Muscle of leg (tissue), 11 donors: ENCODE data around the gene DCAF8. TPM values are rescaled to one million over a fixed set of nuclear protein-coding genes. Genes with fewer than 3 reads are reported as not detected.

Experiments
- DNase-seq: peaks from one replicate; pipeline ENCODE4 v3.0.0; 2013
- H3K27ac ChIP-seq: one replicate; pipeline ENCODE4 v1.5.1; 2013; ENCODE audit warnings: mild to moderate bottlenecking, low read length, control low read depth
- H3K27me3 ChIP-seq: one replicate; pipeline ENCODE4 v1.6.1; 2013; ENCODE audit warnings: low read length; ENCODE audit not compliant: control insufficient read depth, insufficient read depth
- H3K36me3 ChIP-seq: one replicate; pipeline ENCODE4 v1.6.1; 2013; ENCODE audit warnings: low read length; ENCODE audit not compliant: control insufficient read depth, insufficient read depth
- H3K4me1 ChIP-seq: one replicate; pipeline ENCODE4 v1.6.1; 2013; ENCODE audit warnings: low read length; ENCODE audit not compliant: control insufficient read depth, insufficient read depth
- H3K4me3 ChIP-seq: one replicate; pipeline ENCODE4 v1.5.1; 2013; ENCODE audit warnings: low read length, control low read depth
- H3K9me3 ChIP-seq: replicated peaks from 2 replicates; pipeline ENCODE4 v1.6.1; 2013; ENCODE audit warnings: low read depth, low read length; ENCODE audit not compliant: control insufficient read depth
- WGBS: methylation state at CpG from one replicate; pipeline ENCODE4 v1.1.5; 2013; ENCODE audit warnings: missing lambda C conversion rate; ENCODE audit not compliant: insufficient coverage; 5-methylcytosine and 5-hydroxymethylcytosine counted together
- polyA plus RNA-seq, 8 donors: library from polyadenylated mRNA; unstranded; fragments of 120-200 nt; gene quantifications; one replicate each; pipeline versions ENCODE4 v1.2.1 to v1.2.3, GENCODE V29; 2013; ENCODE audit warnings: inconsistent platforms in 1 of 8, low replicate concordance in 1 of 8; ENCODE audit not compliant: insufficient read length in 8 of 8, insufficient read depth in 1 of 8
- total RNA-seq: library from RNA; stranded (reverse); fragments of 120-200 nt; gene quantifications from one replicate; pipeline ENCODE4 v1.2.4, GENCODE V29; 2013

Gene DCAF8
- total and polyA plus RNA-seq, 9 donors: 70.5 to 130 (median 97.0) TPM

DNA sequence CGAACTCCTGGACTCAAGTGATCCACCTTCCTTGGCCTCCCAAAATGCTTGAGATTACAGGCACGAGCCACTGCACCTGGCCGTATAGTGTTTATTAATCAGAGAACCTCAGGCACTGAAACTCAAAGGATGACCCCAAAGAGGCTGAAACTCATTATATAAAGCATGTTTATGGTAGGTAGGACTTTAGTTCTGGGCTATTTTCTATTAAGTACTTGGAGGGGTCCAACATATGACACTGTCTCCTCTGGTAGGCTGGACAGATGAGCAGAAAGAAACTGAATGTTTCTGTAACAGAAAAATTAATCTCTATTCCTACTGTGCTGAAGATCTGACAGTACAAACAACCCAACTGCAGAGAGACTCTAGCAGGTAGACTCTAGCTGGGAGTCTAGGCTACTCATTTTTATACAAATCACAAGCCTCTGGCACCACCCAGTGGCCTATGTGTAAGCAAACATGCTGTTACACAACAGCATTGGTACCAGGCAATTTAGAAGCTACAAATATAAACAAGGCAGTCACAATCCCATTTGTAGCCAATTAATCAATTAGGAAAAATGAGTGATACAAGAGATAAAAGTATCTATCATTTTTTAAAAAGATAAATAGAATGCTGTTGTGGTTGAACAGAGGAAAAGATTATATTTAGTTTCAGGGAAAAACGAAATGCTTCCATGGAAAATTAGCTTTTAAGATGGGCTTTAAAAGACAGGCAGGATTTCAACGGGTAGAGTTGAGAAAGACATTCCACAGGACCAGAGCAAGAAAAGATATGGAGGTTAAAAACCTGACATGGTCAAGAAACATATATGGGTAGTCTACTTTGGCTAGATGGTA is 10.4 kb downstream of the DCAF8 start:
- DNase-seq: peak; percentile 92
- H3K27me3 ChIP-seq: no peaks in the 10 kb centered on the region
- H3K4me3 ChIP-seq: no peak overlapping the region
- H3K9me3 ChIP-seq: no peaks in the 10 kb centered on the region
- 60% methylated on average over 5 of the region's 5 CpGs for WGBS
- H3K4me1 ChIP-seq: peaks cover 10% of the 10 kb centered on the region
- H3K36me3 ChIP-seq: peaks cover 2% of the 10 kb centered on the region
- peak overlapping the region; percentile 77 for H3K27ac ChIP-seq

DNA sequence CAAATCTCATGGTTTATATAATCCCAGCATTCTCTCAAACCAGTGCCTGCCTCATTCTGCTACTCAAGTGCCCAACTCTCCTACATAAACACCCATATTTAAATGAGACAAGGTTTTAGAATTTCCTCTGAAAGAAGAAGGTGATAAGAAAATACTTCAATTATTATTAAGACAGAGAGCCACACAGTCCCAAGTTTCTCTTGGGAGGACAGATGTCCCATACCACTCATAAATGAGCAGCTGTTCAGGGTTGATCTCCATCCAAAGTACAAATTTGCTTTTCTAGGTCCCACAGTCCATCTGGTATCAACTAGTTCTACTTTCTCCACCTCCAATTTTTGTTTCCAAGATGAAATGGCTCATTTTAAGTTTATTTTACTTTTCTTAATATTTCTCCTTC is 11.3 kb downstream of the DCAF8 start:
- Histone ChIP-seq H3K27ac (peak overlapping the region; percentile 77), H3K27me3 (no peaks in the 10 kb centered on the region), H3K36me3 (peaks cover 2% of the 10 kb centered on the region), H3K9me3 (no peaks in the 10 kb centered on the region), H3K4me3 (no peak overlapping the region), H3K4me1 (peaks cover 10% of the 10 kb centered on the region)
- peak; percentile 86 for DNase-seq

DNA sequence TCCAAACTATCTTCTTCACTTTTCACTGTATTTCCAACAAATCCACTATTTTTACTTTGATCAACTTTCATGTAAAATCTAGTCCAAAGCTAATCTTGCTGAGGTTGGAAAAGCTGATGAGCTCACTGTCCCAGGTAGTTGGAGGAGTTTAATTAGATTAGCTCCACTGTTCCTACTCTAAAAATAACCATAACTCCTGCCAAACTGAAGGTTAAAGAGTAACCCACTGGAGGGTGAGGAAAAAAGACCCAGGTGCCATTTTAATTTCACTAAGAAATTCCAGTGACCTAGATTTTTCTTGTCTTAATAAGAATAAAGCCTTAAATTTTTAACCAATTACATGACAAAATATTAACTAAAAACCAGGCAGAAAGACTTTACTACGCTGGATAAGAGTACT is 15.3 kb downstream of the DCAF8 start:
- DNase-seq: no peak
- Histone ChIP-seq H3K4me3 (no peak overlapping the region), H3K27me3 (no peaks in the 10 kb centered on the region), H3K4me1 (peaks cover 10% of the 10 kb centered on the region), H3K27ac (no peak overlapping the region), H3K9me3 (no peaks in the 10 kb centered on the region), H3K36me3 (peaks cover 7% of the 10 kb centered on the region)
- WGBS: no CpG with 5 or more reads among the region's 1 CpG

- H3K27me3 ChIP-seq: no peaks in the 10 kb centered on the region
- no peaks in the 10 kb centered on the region for H3K4me1 ChIP-seq
- H3K27ac ChIP-seq: no peak overlapping the region
- no peak for DNase-seq
- H3K9me3 ChIP-seq: no peaks in the 10 kb centered on the region
- H3K36me3 ChIP-seq: peaks cover 10% of the 10 kb centered on the region
- no CpG with 5 or more reads among the region's 1 CpG for WGBS
- no peak overlapping the region for H3K4me3 ChIP-seq
These were observed 16.9 kb downstream of the DCAF8 start for GRCh38 chr1:160245434-160245833.

- Histone ChIP-seq H3K9me3 (no peaks in the 10 kb centered on the region), H3K4me1 (no peaks in the 10 kb centered on the region), H3K4me3 (no peak overlapping the region), H3K27me3 (no peaks in the 10 kb centered on the region), H3K36me3 (peaks cover 20% of the 10 kb centered on the region), H3K27ac (no peak overlapping the region)
- DNase-seq: no peak
- no CpG with 5 or more reads among the region's 1 CpG for WGBS
These were observed 18.1 kb downstream of the DCAF8 start for GRCh38 chr1:160244209-160244608.

DNA sequence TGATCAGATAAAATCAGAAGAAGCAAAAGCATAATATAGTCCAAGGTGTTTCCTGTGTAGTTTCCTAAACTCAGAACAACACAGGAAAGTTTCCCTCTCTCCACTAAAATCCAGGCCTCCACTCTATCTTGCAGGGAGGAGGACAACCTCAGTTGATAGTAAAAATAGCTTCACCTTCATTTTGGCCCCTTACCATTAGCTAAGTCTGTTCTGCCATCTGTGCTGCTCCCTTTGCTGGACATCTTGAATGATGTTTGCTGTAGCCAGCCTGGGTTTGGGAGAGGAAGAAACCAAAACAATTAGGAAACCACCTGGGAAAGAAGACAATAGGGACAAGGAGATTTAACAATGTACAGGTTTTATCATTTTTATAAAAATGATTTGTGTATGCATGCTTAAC is 18.6 kb downstream of the DCAF8 start:
- H3K4me3 ChIP-seq: no peak overlapping the region
- H3K9me3 ChIP-seq: no peaks in the 10 kb centered on the region
- no peaks in the 10 kb centered on the region for H3K27me3 ChIP-seq
- H3K4me1 ChIP-seq: no peaks in the 10 kb centered on the region
- H3K27ac ChIP-seq: no peak overlapping the region
- H3K36me3 ChIP-seq: peaks cover 24% of the 10 kb centered on the region
- DNase-seq: no peak

- no peaks in the 10 kb centered on the region for H3K4me1 ChIP-seq
- DNase-seq: no peak
- no peak overlapping the region for H3K27ac ChIP-seq
- WGBS: 91% methylated on average over 24 of the region's 24 CpGs
- H3K27me3 ChIP-seq: no peaks in the 10 kb centered on the region
- H3K4me3 ChIP-seq: no peak overlapping the region
- no peaks in the 10 kb centered on the region for H3K9me3 ChIP-seq
- peaks cover 46% of the 10 kb centered on the region for H3K36me3 ChIP-seq
These were observed 22.6 kb downstream of the DCAF8 start for GRCh38 chr1:160239582-160240299.

DNA sequence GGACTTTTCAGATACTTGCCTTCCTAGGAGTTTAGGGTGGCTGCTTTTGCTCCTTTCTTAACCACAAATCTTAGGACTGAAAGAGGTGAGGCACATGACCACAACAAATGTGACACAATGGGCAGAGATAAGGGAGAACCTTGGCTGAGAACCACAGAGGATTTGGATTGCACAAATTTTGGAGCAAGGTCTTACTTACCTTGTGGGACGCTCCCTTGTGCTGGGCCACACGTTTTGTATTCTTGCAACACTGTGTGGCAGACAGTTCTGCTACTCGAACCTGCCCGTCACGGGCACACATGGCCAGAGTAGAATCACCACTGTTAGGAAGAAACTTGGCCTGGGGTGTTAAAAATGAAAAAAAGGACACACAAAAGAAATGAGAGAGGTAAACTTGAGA is 23.9 kb downstream of the DCAF8 start:
- 97% methylated on average over 5 of the region's 5 CpGs for WGBS
- no peaks in the 10 kb centered on the region for H3K9me3 ChIP-seq
- H3K4me1 ChIP-seq: no peaks in the 10 kb centered on the region
- DNase-seq: no peak
- H3K27ac ChIP-seq: no peak overlapping the region
- peaks cover 46% of the 10 kb centered on the region for H3K36me3 ChIP-seq
- H3K4me3 ChIP-seq: no peak overlapping the region
- H3K27me3 ChIP-seq: no peaks in the 10 kb centered on the region

DNA sequence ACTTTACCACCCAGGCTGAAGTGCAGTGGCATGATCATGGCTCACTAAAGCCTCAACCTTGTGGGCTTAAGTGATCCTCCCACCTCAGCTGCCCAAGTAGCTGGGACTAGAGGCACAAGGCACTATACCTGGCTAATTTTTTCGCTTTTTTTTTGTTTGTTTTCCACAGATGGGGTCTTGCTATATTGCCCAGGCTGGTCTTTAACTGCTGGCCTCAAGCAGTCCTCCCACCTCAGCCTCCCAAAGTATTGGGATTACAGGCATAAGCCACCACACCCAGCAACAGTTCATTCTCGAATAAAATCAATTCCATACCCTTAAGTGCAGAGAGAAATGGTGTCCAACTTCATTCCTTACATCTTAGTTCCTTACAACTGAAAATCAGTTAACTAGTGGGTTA is 24.8 kb downstream of the DCAF8 start:
- 100% methylated on average over 1 of the region's 2 CpGs for WGBS
- peaks cover 44% of the 10 kb centered on the region for H3K36me3 ChIP-seq
- no peaks in the 10 kb centered on the region for H3K9me3 ChIP-seq
- no peak for DNase-seq
- no peaks in the 10 kb centered on the region for H3K27me3 ChIP-seq
- H3K4me3 ChIP-seq: no peak overlapping the region
- no peaks in the 10 kb centered on the region for H3K4me1 ChIP-seq
- H3K27ac ChIP-seq: no peak overlapping the region

- H3K4me1 ChIP-seq: no peaks in the 10 kb centered on the region
- H3K27me3 ChIP-seq: no peaks in the 10 kb centered on the region
- peaks cover 46% of the 10 kb centered on the region for H3K36me3 ChIP-seq
- DNase-seq: no peak
- no peak overlapping the region for H3K27ac ChIP-seq
- no peaks in the 10 kb centered on the region for H3K9me3 ChIP-seq
- no peak overlapping the region for H3K4me3 ChIP-seq
- 80% methylated on average over 1 of the region's 5 CpGs for WGBS
These were observed 25.5 kb downstream of the DCAF8 start for GRCh38 chr1:160236806-160237205.
